GM18519 (cell line): Measurements from ENCODE around the gene BPTF.
"Not testable (repeated sequence)": the region's sequence is repeated elsewhere in the genome, so short reads cannot be mapped to it uniquely, and the experiment has no call there.

ENCODE experiments used
- ATAC-seq: cut with Tn5 transposase; IDR thresholded peaks from one replicate; pipeline ENCODE4 v1.9.1; 2021; ENCODE audit warnings: mild to moderate bottlenecking, moderate library complexity; ENCODE audit not compliant: unreplicated experiment, low FRiP score

The BPTF gene, protein sequence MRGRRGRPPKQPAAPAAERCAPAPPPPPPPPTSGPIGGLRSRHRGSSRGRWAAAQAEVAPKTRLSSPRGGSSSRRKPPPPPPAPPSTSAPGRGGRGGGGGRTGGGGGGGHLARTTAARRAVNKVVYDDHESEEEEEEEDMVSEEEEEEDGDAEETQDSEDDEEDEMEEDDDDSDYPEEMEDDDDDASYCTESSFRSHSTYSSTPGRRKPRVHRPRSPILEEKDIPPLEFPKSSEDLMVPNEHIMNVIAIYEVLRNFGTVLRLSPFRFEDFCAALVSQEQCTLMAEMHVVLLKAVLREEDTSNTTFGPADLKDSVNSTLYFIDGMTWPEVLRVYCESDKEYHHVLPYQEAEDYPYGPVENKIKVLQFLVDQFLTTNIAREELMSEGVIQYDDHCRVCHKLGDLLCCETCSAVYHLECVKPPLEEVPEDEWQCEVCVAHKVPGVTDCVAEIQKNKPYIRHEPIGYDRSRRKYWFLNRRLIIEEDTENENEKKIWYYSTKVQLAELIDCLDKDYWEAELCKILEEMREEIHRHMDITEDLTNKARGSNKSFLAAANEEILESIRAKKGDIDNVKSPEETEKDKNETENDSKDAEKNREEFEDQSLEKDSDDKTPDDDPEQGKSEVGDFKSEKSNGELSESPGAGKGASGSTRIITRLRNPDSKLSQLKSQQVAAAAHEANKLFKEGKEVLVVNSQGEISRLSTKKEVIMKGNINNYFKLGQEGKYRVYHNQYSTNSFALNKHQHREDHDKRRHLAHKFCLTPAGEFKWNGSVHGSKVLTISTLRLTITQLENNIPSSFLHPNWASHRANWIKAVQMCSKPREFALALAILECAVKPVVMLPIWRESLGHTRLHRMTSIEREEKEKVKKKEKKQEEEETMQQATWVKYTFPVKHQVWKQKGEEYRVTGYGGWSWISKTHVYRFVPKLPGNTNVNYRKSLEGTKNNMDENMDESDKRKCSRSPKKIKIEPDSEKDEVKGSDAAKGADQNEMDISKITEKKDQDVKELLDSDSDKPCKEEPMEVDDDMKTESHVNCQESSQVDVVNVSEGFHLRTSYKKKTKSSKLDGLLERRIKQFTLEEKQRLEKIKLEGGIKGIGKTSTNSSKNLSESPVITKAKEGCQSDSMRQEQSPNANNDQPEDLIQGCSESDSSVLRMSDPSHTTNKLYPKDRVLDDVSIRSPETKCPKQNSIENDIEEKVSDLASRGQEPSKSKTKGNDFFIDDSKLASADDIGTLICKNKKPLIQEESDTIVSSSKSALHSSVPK (N-terminal part only)

GRCh38 chr17:67824735-67825626, at the start of gene BPTF:
Gene BPTF (plus strand): TSS chr17:67825503. CDS start chr17:67825725, 222 bp downstream.
- peak; percentile 68 for ATAC-seq

DNA sequence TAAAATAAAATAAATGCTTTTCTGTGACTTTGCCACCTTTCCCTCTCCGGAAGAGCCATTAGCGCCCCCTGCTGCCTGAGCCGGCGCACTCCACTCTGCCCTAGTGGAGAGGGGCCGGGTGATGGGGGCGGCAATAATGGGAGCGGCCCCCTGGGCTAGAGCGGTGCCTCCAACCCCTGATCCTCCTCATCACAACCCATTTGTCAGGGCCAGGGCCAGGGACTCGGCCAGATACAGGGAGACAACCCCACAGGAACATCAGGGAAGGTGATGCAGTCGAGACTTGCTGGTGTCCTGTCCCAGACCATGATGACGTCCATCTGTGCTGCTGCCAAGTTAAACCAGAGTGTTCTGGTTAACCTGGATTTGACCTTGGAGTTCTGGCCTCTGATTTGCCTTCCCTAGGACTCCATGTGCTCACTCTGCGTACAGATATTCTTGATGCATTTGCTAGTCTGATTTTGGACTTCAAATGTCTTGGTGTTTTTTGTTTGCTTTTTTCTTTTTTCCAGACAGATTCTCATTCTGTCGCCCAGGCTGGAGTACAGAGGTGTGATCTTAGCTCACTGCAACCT, 46.1 kb upstream of the BPTF start:
- ATAC-seq = no peak

GRCh38 chr17:67784364-67785121, 40.8 kb upstream of the BPTF start:
- ATAC-seq = no peak

GRCh38 chr17:67785122-67785477, 40.2 kb upstream of the BPTF start:
- no peak for ATAC-seq

GRCh38 chr17:67785504-67785903, 39.8 kb upstream of the BPTF start:
- no peak for ATAC-seq

GRCh38 chr17:67800495-67800928, 24.8 kb upstream of the BPTF start:
- peak; percentile 62 for ATAC-seq

GRCh38 chr17:67801626-67802175, 23.6 kb upstream of the BPTF start:
- ATAC-seq = no peak

- ATAC-seq = no peak
These were observed 14.8 kb upstream of the BPTF start for GRCh38 chr17:67810464-67810863.

GRCh38 chr17:67812380-67812779, 12.9 kb upstream of the BPTF start:
- ATAC-seq = not testable (repeated sequence)

DNA sequence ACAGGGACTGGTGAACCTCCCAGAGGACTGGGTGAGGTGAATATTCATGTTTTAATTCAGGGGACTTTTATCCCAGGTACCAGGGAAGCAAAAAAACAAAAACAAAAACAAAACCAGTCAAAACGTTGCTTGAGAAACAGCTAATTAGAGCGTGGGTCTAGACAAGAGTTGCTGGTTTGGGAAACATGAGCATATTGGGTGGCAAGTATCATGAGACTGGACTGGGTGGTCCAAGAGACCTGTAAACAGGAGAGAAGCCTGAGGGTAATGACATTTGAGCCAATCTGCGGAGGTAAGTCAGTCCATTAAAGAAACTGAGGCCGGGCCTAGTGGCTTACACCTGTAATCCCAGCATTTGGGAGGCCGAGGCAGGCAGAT, 11.5 kb upstream of the BPTF start:
- no peak for ATAC-seq

- peak; percentile 73 for ATAC-seq
These were observed 6.9 kb upstream of the BPTF start for GRCh38 chr17:67818110-67819002.

DNA sequence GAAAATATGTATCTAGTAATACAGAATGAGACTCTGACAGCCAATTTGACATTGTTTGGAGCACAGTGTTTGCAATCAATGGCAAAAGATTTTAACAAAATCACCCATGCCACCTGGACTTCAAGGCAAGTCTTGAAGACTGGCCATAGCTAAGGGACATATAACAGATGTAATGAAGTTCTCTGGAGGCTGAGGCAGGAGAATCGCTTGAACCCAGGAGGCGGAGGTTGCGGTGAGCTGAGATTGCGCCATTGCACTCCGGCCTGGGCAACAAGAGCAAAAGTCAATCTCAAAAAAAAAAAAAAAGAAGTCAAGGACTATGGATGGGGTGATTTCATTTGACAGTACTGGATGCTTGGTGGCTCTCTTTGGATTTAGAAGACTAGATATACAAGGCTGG, 5.6 kb upstream of the BPTF start:
- ATAC-seq = no peak

- no peak for ATAC-seq
These were observed 3.4 kb upstream of the BPTF start for GRCh38 chr17:67821871-67822367.

DNA sequence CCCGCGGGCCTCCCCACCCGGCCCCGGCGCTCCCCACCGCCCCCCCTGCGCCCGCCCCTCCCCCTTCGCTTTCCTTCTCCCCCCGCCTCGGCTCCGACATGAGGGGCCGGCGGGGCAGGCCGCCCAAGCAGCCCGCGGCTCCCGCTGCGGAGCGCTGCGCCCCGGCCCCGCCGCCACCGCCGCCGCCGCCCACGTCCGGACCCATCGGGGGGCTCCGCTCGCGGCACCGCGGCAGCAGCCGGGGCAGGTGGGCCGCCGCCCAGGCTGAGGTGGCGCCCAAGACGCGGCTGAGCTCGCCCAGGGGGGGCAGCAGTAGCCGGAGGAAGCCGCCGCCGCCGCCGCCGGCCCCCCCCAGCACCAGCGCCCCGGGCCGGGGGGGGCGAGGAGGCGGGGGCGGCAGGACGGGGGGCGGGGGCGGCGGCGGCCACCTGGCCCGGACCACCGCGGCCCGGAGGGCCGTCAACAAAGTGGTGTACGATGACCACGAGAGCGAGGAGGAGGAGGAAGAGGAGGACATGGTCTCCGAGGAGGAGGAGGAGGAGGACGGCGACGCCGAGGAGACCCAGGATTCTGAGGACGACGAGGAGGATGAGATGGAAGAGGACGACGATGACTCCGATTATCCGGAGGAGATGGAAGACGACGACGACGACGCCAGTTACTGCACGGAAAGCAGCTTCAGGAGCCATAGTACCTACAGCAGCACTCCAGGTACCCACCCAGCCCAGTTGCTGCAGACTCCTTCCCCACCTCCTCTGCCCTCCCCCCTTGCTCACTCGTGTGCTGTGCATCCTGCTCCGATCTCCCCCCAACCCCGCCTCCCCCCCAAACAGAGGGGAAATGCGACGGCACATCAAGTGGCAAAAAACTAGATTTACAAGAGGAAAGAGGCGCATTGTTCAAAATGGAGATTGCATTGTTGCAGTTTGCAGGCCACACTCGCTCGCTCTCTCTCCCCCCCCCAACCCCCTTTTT, 611 bp downstream of the BPTF start:
- ATAC-seq = peak; percentile 11

- no peak for ATAC-seq
These were observed 4.0 kb downstream of the BPTF start for GRCh38 chr17:67829331-67829730.

- no peak for ATAC-seq
These were observed 5.1 kb downstream of the BPTF start for GRCh38 chr17:67830440-67830839.
